Vagina (tissue), 2 donors: ENCODE results near the gene TMEM164.

Experiments
- CTCF ChIP-seq, 3 experiments: fragments of 450-650 bp in 2 of 3; fragments of 200-600 bp in 1 of 3; sonication (generic) in 1 of 3; IDR thresholded peaks; one replicate each; pipeline ENCODE4 v1.5.1; 2017 to 2019; ENCODE audit warnings: antibody characterized with exemption in 3 of 3, mild to moderate bottlenecking in 2 of 3, moderate library complexity in 2 of 3
- POLR2A ChIP-seq, 2 donors: fragments of 450-650 bp; IDR thresholded peaks; one replicate each; pipeline ENCODE4 v1.6.1; 2017; ENCODE audit warnings: antibody characterized with exemption in 2 of 2, mild to moderate bottlenecking in 2 of 2, moderate library complexity in 2 of 2

DNA sequence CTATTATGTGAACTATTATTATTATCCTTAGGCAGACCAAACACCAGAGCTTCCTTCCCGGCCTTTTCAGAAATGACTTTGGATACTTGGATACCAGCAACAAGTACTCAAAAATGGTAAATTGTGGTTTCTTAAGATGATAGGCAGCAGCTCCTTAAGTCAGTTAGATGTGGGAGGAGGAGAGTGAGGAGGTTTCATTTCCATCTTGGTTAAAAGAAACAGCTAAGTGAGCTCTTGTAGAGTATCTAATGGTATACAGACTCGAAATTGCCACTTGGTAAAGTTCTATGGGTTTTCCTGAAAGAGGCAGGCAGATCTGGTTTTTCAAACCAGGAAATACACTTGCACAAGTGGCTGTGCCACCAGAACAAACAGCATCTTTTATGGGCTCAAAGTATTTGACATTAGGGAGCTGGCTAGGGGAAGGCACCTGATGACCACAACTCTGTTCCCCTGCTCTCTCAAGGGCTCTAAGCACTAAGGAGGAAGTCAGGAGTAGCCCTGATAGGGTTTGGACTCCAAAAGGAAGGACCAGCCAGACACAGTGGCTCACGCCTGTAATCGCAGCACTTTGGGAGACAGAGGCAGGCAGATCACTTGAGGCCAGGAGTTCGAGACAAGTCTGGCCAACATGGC is 130.9 kb downstream of the TMEM164 start:
- TF ChIP-seq CTCF (IDR thresholded peaks at IDR 0.05) (no peak), POLR2A (IDR thresholded peaks at IDR 0.05) (no peak)
